MM.1S (cell line): ENCODE results near the gene CYP4F12.

Source experiments
- DNase-seq: peaks from one replicate; pipeline ENCODE4 v3.0.0-alpha.2; 2015
- H2AFZ ChIP-seq: fragments of 300-600 bp; sonication (generic); 2 replicates; pipeline ENCODE4 v1.6.0; 2016; ENCODE audit warnings: antibody characterized with exemption, low read length
- H3F3A ChIP-seq: fragments of 300-600 bp; sonication (generic); 2 replicates; pipeline ENCODE4 v1.6.1; 2016; ENCODE audit warnings: mild to moderate bottlenecking, antibody characterized with exemption, low read length, moderate library complexity, mixed read lengths; ENCODE audit not compliant: insufficient read depth
- H3K27ac ChIP-seq: fragments of 300-600 bp; sonication (generic); 2 replicates; pipeline ENCODE4 v1.5.1; 2016; ENCODE audit warnings: mild to moderate bottlenecking, low read length
- H3K27me3 ChIP-seq: fragments of 300-600 bp; sonication (generic); replicated peaks from 2 replicates; pipeline ENCODE4 v1.6.0; 2016; ENCODE audit warnings: low read length; ENCODE audit not compliant: insufficient read depth
- H3K36me3 ChIP-seq: fragments of 300-600 bp; sonication (generic); replicated peaks from 2 replicates; pipeline ENCODE4 v1.6.1; 2016; ENCODE audit warnings: mild to moderate bottlenecking, low read length, mixed read lengths; ENCODE audit not compliant: insufficient read depth
- H3K4me1 ChIP-seq: fragments of 300-600 bp; sonication (generic); 2 replicates; pipeline ENCODE4 v1.6.1; 2016; ENCODE audit warnings: low read length, mixed read lengths
- H3K4me2 ChIP-seq: fragments of 300-600 bp; sonication (generic); 2 replicates; pipeline ENCODE4 v1.6.0; 2016; ENCODE audit warnings: low read depth, low read length
- H3K4me3 ChIP-seq: fragments of 300-600 bp; sonication (generic); 2 replicates; pipeline ENCODE4 v1.5.1; 2016; ENCODE audit warnings: low read length, mixed read lengths
- H3K79me2 ChIP-seq: fragments of 300-600 bp; sonication (generic); 2 replicates; pipeline ENCODE4 v1.6.1; 2016; ENCODE audit warnings: mixed run types, low read length, mixed read lengths
- H3K9ac ChIP-seq: fragments of 300-600 bp; sonication (generic); 2 replicates; pipeline ENCODE4 v1.6.1; 2016; ENCODE audit warnings: low read length, mixed read lengths
- H3K9me2 ChIP-seq: fragments of 300-600 bp; sonication (generic); replicated peaks from 2 replicates; pipeline ENCODE4 v1.6.1; 2016; ENCODE audit warnings: mild to moderate bottlenecking, low read length, mixed read lengths; ENCODE audit not compliant: insufficient read depth
- H3K9me3 ChIP-seq: fragments of 300-600 bp; sonication (generic); replicated peaks from 2 replicates; pipeline ENCODE4 v1.6.1; 2016; ENCODE audit warnings: mild to moderate bottlenecking, low read length, mixed read lengths; ENCODE audit not compliant: insufficient read depth
- H4K20me1 ChIP-seq: fragments of 300-600 bp; sonication (generic); 2 replicates; pipeline ENCODE4 v1.6.1; 2016; ENCODE audit warnings: mild to moderate bottlenecking, low read length, moderate library complexity, mixed read lengths; ENCODE audit not compliant: insufficient read depth
- EZH2 ChIP-seq: fragments of 300-600 bp; sonication (generic); optimal IDR thresholded peaks from 2 replicates; pipeline ENCODE3; 2017; ENCODE audit warnings: low read depth, mild to moderate bottlenecking, antibody characterized with exemption, low read length, mixed read lengths
- EZH2phosphoT487 ChIP-seq: fragments of 300-600 bp; sonication (generic); IDR thresholded peaks from 2 replicates; pipeline ENCODE4 v1.6.1; 2018; ENCODE audit warnings: antibody characterized with exemption, low read length
- TF ChIP-seq, protein P1 (sequence below): fragments of 300-600 bp; sonication (generic); IDR thresholded peaks from 2 replicates; pipeline ENCODE4 v1.5.1; 2016; ENCODE audit warnings: antibody characterized with exemption, low read length, mixed read lengths

The CYP4F12 gene

DNA sequence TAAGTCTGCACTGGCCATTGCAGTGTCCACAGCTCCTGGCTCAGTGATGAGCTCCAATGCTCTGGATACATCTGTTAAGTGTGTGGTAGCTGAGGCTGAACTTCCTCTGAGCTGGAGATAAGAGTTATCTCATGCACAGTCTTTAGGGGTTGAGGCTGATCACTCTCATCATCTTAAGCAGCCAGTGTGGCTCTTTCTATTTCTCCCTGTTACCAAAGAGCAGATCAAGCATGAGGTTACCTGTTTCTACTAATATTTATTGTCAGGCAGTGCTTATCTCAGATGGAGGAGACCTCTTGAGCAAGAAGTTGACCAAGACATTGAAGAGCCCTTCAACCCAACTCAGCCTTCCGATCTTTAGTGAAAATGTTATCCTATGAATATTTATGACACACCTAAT, 48.4 kb downstream of the CYP4F12 start:
- Histone ChIP-seq H3K9ac (no peak overlapping the region), H4K20me1 (no peaks in the 10 kb centered on the region), H3K4me3 (no peak overlapping the region), H3K9me3 (no peaks in the 10 kb centered on the region), H3K27ac (no peak overlapping the region), H3K9me2 (no peaks in the 10 kb centered on the region), H3K79me2 (no peaks in the 10 kb centered on the region), H3K4me1 (no peaks in the 10 kb centered on the region), H3K27me3 (peaks cover 48% of the 10 kb centered on the region), H3F3A (no peaks in the 10 kb centered on the region), H3K36me3 (no peaks in the 10 kb centered on the region), H2AFZ (no peak overlapping the region), H3K4me2 (no peak overlapping the region)
- DNase-seq, result no peak
- TF ChIP-seq EZH2phosphoT487, result no peak
- TF ChIP-seq, protein P1, sequence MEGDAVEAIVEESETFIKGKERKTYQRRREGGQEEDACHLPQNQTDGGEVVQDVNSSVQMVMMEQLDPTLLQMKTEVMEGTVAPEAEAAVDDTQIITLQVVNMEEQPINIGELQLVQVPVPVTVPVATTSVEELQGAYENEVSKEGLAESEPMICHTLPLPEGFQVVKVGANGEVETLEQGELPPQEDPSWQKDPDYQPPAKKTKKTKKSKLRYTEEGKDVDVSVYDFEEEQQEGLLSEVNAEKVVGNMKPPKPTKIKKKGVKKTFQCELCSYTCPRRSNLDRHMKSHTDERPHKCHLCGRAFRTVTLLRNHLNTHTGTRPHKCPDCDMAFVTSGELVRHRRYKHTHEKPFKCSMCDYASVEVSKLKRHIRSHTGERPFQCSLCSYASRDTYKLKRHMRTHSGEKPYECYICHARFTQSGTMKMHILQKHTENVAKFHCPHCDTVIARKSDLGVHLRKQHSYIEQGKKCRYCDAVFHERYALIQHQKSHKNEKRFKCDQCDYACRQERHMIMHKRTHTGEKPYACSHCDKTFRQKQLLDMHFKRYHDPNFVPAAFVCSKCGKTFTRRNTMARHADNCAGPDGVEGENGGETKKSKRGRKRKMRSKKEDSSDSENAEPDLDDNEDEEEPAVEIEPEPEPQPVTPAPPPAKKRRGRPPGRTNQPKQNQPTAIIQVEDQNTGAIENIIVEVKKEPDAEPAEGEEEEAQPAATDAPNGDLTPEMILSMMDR, result no peak
- TF ChIP-seq EZH2, result no peak

DNA sequence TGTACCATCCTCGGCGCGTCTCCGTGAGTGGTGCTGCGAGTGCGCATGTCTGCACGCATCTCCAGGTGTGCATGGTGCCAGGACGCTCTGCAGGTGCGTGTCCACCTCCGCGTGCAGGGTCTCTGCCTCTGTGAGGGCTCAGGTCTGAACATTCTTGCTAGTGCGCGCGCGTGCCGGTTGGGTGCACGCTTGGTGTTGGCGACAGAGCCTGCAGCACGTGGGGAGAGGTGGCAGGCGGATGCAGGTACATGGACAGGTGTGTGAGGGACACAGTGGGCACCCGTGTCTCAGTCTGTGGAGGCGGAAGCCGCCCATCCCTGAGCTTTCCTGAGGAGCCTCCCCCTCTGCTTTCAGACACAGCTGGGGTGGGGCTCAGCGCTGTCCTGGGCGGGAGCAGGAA, 50.1 kb downstream of the CYP4F12 start:
- no peak overlapping the region for H3K4me3 ChIP-seq
- no peaks in the 10 kb centered on the region for H4K20me1 ChIP-seq
- no peaks in the 10 kb centered on the region for H3K9me3 ChIP-seq
- H3K27ac ChIP-seq, result no peak overlapping the region
- no peaks in the 10 kb centered on the region for H3K36me3 ChIP-seq
- DNase-seq, result no peak
- no peak overlapping the region for H3K4me2 ChIP-seq
- no peaks in the 10 kb centered on the region for H3K79me2 ChIP-seq
- H3F3A ChIP-seq, result no peaks in the 10 kb centered on the region
- H3K4me1 ChIP-seq, result no peaks in the 10 kb centered on the region
- peaks cover 57% of the 10 kb centered on the region for H3K27me3 ChIP-seq
- no peaks in the 10 kb centered on the region for H3K9me2 ChIP-seq
- H3K9ac ChIP-seq, result no peak overlapping the region
- H2AFZ ChIP-seq, result no peak overlapping the region
- TF ChIP-seq EZH2phosphoT487 (no peak), EZH2 (no peak)
- TF ChIP-seq, protein P1, result no peak

DNA sequence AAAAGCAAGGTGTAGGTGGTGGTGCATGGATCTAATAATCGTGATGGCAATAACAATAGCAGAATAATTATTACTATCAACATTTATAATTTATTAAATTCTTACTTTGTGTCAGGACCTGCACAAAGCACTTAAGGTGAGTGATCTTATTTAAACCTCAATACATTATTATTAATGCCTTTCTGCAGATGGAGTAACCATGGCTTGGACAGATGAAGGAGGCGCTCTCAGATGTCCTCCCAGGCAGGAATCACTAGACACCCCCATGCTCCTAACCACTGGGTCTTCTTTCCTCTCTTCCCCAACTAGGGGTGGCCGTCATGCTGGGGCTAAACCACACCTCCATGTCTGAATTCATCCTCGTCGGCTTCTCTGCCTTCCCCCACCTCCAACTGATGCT, 54.8 kb downstream of the CYP4F12 start, which contains the start of gene OR10H2:
OR10H2 (plus strand) TSS at position 301 of the 400 bp plus-strand sequence; CDS start at position 321, 20 bp downstream.
- Histone ChIP-seq H3K36me3 (no peaks in the 10 kb centered on the region), H3K27me3 (peaks cover 59% of the 10 kb centered on the region), H3K4me2 (no peak within 1 kb of the TSS), H3K4me3 (no peak within 1 kb of the TSS), H3F3A (no peaks in the 10 kb centered on the region), H3K27ac (no peak within 1 kb of the TSS), H4K20me1 (no peaks in the 10 kb centered on the region), H3K4me1 (no peaks in the 10 kb centered on the region), H3K9me2 (no peaks in the 10 kb centered on the region), H3K9me3 (no peaks in the 10 kb centered on the region), H3K9ac (no peak within 1 kb of the TSS), H3K79me2 (no peaks in the 10 kb centered on the region), H2AFZ (no peak within 1 kb of the TSS)
- TF ChIP-seq, protein P1, result no peak
- TF ChIP-seq EZH2phosphoT487 (no peak), EZH2 (no peak)
- DNase-seq, result no peak
